ENCODE results near the gene MZF1. TPM values are rescaled to one million over a fixed set of nuclear protein-coding genes. Genes with fewer than 3 reads are reported as not detected.

MZF1 gene
- total and polyA plus RNA-seq, 2 donors (not counting 3 experiments of a cell fraction or from before 2014, with no cell fraction given): 26.4 to 30.8 TPM

DNA sequence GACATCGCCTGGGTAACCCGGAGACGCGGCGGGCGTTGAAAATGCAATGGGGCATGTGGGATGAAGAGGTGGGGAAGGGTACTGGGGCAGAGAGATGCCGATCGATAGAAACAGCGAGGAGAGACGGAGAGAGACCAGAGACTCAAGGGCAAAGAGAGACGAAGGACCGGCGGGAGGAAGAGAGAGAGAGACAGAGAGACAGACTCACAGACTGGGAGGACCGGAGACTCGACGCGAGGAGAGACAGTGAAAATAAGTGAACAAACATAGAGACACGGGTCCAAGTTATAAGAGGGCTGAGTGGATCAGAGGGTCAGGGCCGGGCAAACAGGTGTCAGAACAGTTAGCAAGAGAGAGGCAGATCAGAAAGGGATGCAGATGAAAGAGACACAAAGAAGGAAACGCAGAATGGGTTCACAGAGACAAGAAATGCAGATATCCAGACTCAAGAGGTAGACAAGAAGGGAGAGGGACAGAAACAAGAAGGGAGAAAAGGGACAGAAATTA, 576 bp upstream of the MZF1 start:
- H3K9ac ChIP-seq (replicated peaks; ENCODE audit: extremely low read depth, insufficient read depth, low read length): peak overlapping the region; percentile 26
- DNase-seq (ENCODE audit: low read depth, low spot score) (no peak), FAIRE-seq (no peak)
- POLR2A ChIA-PET: interaction anchor here (0.7 kb wide), 1 partner anchor 9 kb away, joined by 5 read pairs; no protein-coding TSS in a partner anchor
- H2AFZ ChIP-seq (ENCODE audit: low read depth, low read length): peak overlapping the region; percentile 65
- BruUV-seq (replicated peaks): no TSS peak
- dilution Hi-C loops (cut with MboI; ENCODE audit: extremely low pct_ligation_motif_present, low sequenced_read_pairs): no loop called here
- H3K36me3 ChIP-seq (ENCODE audit: control insufficient read depth in 2 of 2, extremely low read depth in 1 of 2, insufficient read depth in 2 of 2, low read length in 2 of 2): peaks cover 0 to 7% of the 10 kb centered on the region in 2 experiments
- intact Hi-C loops (cut with micrococcal nuclease): loop anchor here (1.0 kb wide), 3 partner anchors 14 to 295 kb away; partner anchors contain the start of genes TRIM28 and ZNF8
- peak; percentile 12 for TF ChIP-seq MAX (IDR thresholded peaks at IDR 0.05; ENCODE audit: insufficient read depth, insufficient read length)
- no peak for TF ChIP-seq GATA2 (IDR thresholded peaks at IDR 0.05; ENCODE audit: insufficient read depth, insufficient read length, low read depth, low read length)
- no peaks in the 10 kb centered on the region for H4K20me1 ChIP-seq (replicated peaks; ENCODE audit: control insufficient read depth, extremely low read depth, insufficient read depth, low read length)
- CTCF ChIA-PET: interaction anchor here (8.9 kb wide), 1 partner anchor 54 kb away, joined by 111 read pairs; the partner anchor contains the start of gene ZBTB45
- H3K27me3 ChIP-seq (ENCODE audit: control insufficient read depth in 2 of 2, insufficient read depth in 2 of 2, low read length in 2 of 2): no peaks in the 10 kb centered on the region
- H3K9me3 ChIP-seq (replicated peaks; ENCODE audit: control insufficient read depth, insufficient read depth, low read length): no peaks in the 10 kb centered on the region
- H3K79me2 ChIP-seq (ENCODE audit: control insufficient read depth, insufficient read depth, low read length): peaks cover 11% of the 10 kb centered on the region
- H3K27ac ChIP-seq (ENCODE audit: insufficient read depth, low read depth, low read length): peak overlapping the region; percentile 57
- peak overlapping the region; percentile 79 for H3K4me2 ChIP-seq (ENCODE audit: insufficient read depth, low read length)
- no peaks in the 10 kb centered on the region for H3K9me1 ChIP-seq (replicated peaks; ENCODE audit: control insufficient read depth, extremely low read depth, insufficient read depth, low read length)
- H3K4me3 ChIP-seq (replicated peaks in 1 of 3; ENCODE audit: insufficient read depth in 1 of 3, low read depth in 1 of 3, low read length in 3 of 3): peak overlapping the region; percentile 7 to 55 (median 40)
- peaks cover 16% of the 10 kb centered on the region for H3K4me1 ChIP-seq (ENCODE audit: control insufficient read depth, extremely low read depth, insufficient read depth, low read length)

DNA sequence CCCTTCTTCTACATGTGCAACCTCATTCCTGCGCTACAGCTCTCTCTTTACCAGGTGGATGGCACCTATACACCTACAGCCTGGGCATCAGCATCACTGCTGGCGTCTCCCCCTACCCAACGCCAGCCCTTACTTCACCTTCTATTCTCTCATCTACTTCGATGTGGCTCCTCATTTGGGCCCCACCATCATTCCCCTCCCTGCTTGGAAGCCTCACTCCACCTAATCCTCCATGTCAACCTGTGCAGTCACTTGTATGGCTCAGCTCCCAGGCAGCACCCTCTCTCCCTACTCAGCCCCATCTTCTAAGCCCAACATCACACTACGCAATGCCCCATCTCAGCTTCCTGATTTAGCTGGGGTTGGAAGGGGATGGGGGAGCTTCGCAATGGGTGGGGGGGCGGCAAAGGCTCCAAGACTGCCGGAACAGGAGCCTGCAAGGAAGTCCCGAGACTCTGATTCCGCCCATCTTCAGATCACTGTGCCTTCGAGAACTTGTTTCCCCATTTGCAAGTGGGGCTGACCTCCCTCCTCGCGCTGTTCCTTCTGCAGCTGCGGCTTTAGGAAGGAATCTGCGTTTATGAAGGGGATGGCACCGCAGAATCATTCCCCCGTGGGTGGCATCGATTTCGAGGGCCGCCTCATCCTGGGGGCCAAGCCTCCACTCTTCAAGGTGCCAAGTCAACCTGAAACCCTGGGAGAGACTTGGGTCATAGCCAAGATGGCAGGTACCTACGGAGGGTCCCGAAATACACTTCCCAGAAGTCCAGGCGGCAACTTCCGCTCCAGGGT, 913 bp downstream of the MZF1 start:
- Histone ChIP-seq H3K9ac (replicated peaks; ENCODE audit: extremely low read depth, insufficient read depth, low read length) (peak overlapping the region; percentile 88), H3K79me2 (ENCODE audit: control insufficient read depth, insufficient read depth, low read length) (peaks cover 4% of the 10 kb centered on the region), H2AFZ (ENCODE audit: low read depth, low read length) (peak overlapping the region; percentile 76), H3K27me3 (ENCODE audit: control insufficient read depth in 2 of 2, insufficient read depth in 2 of 2, low read length in 2 of 2) (no peaks in the 10 kb centered on the region), H3K36me3 (ENCODE audit: control insufficient read depth in 2 of 2, extremely low read depth in 1 of 2, insufficient read depth in 2 of 2, low read length in 2 of 2) (peaks cover 0 to 9% of the 10 kb centered on the region in 2 experiments), H3K4me2 (ENCODE audit: insufficient read depth, low read length) (peak overlapping the region; percentile 94), H4K20me1 (replicated peaks; ENCODE audit: control insufficient read depth, extremely low read depth, insufficient read depth, low read length) (no peaks in the 10 kb centered on the region), H3K27ac (ENCODE audit: insufficient read depth, low read depth, low read length) (peak overlapping the region; percentile 85), H3K9me1 (replicated peaks; ENCODE audit: control insufficient read depth, extremely low read depth, insufficient read depth, low read length) (no peaks in the 10 kb centered on the region), H3K9me3 (replicated peaks; ENCODE audit: control insufficient read depth, insufficient read depth, low read length) (no peaks in the 10 kb centered on the region), H3K4me3 (replicated peaks in 1 of 3; ENCODE audit: insufficient read depth in 1 of 3, low read depth in 1 of 3, low read length in 3 of 3) (peak overlapping the region; percentile 3 to 70 (median 58)), H3K4me1 (ENCODE audit: control insufficient read depth, extremely low read depth, insufficient read depth, low read length) (peaks cover 16% of the 10 kb centered on the region)
- intact Hi-C loops (cut with micrococcal nuclease): loop anchor here (1.0 kb wide), 1 partner anchor 164 kb away; the partner anchor contains the start of gene ZNF584
- ChIA-PET POLR2A (no interaction called here), CTCF (interaction anchor here (0.7 to 1.9 kb wide), 4 partner anchors 17 to 53 kb away, joined by 3 to 8 read pairs (median 3); partner anchors contain the start of genes CHMP2A and ZBTB45)
- FAIRE-seq (no peak), DNase-seq (ENCODE audit: low read depth, low spot score) (no peak)
- TF ChIP-seq POLR2AphosphoS5 (IDR thresholded peaks at IDR 0.05; ENCODE audit: insufficient read depth, low read depth, low read length): no peak
- TF ChIP-seq MAX (IDR thresholded peaks at IDR 0.05; ENCODE audit: insufficient read depth, insufficient read length): no peak
- no peak for TF ChIP-seq POLR2A (IDR thresholded peaks at IDR 0.05; ENCODE audit: low read depth, low read length)
- TF ChIP-seq GATA2 (IDR thresholded peaks at IDR 0.05; ENCODE audit: insufficient read depth, insufficient read length, low read depth, low read length): no peak
- no peak for TF ChIP-seq CTCF (IDR thresholded peaks at IDR 0.05; ENCODE audit: extremely low read depth in 1 of 2, insufficient read depth in 1 of 2, low read depth in 1 of 2, low read length in 2 of 2)
- no peak for TF ChIP-seq FOS (IDR thresholded peaks at IDR 0.05; ENCODE audit: borderline replicate concordance, insufficient read depth, low read length)
- TF ChIP-seq MYC (IDR thresholded peaks at IDR 0.05; ENCODE audit: low read depth, low read length): no peak
- no peak for TF ChIP-seq EZH2 (IDR thresholded peaks at IDR 0.05; ENCODE audit: borderline replicate concordance, low read depth, low read length, severe bottlenecking)
- no peak for TF ChIP-seq JUN (IDR thresholded peaks at IDR 0.05; ENCODE audit: borderline replicate concordance, insufficient read depth, insufficient read length, low read depth)
- dilution Hi-C loops (cut with MboI; ENCODE audit: extremely low pct_ligation_motif_present, low sequenced_read_pairs): no loop called here
- no TSS peak for BruUV-seq (replicated peaks)
